HepG2 (cell line): ENCODE data around the gene UPK1A. TPM values are rescaled to one million over a fixed set of nuclear protein-coding genes. Genes with fewer than 3 reads are reported as not detected.
A peak's percentile ranks its signal among the peaks of the same experiment; 100 is the strongest.

Source experiments
- ETV5 ChIP-seq: IDR thresholded peaks from 2 replicates; pipeline ENCODE4 v1.6.1; 2018; ENCODE audit warnings: missing biosample characterization, missing genetic modification reagents, inconsistent platforms, borderline replicate concordance
- GATA4 ChIP-seq: sonication (generic); IDR thresholded peaks from 2 replicates; pipeline ENCODE4 v1.6.1; 2016; ENCODE audit warnings: antibody characterized with exemption, low read depth, borderline replicate concordance
- GTF2F1 ChIP-seq: fragments of 150-350 bp; IDR thresholded peaks from 2 replicates; pipeline ENCODE4 v1.6.1; 2014; ENCODE audit warnings: low read length
- HDAC2 ChIP-seq: sonication (generic); formaldehyde crosslinking; IDR thresholded peaks from 2 replicates; pipeline ENCODE4 v1.4.0; 2020; ENCODE audit warnings: missing genetic modification reagents
- IKZF1 ChIP-seq: fragments of 450-650 bp; IDR thresholded peaks from 2 replicates; pipeline ENCODE4 v1.7.1; 2016
- KLF11 ChIP-seq: IDR thresholded peaks from 2 replicates; pipeline ENCODE4 v1.6.1; 2016; ENCODE audit warnings: missing compliant biosample characterization
- MAX ChIP-seq: IDR thresholded peaks from 2 replicates; pipeline ENCODE4 v1.6.1; 2012; ENCODE audit warnings: inconsistent platforms
- NFE2L2 ChIP-seq: fragments of 150-350 bp; IDR thresholded peaks from 2 replicates; pipeline ENCODE4 v1.6.1; 2014; ENCODE audit warnings: low read length
- NFYC ChIP-seq: IDR thresholded peaks from 2 replicates; pipeline ENCODE4 v1.6.1; 2016; ENCODE audit warnings: missing genetic modification reagents, missing compliant biosample characterization
- NR2F1 ChIP-seq, 2 experiments: fragments of 450-650 bp in 1 of 2; formaldehyde crosslinking in 1 of 2; IDR thresholded peaks; 2 replicates each; pipeline versions ENCODE4 v1.5.0 to v1.6.1; 2016 to 2020; ENCODE audit warnings: mild to moderate bottlenecking in 1 of 2, missing compliant biosample characterization in 1 of 2, missing genetic modification reagents in 1 of 2, moderate library complexity in 1 of 2
- PHF21A ChIP-seq: sonication (generic); formaldehyde crosslinking; IDR thresholded peaks from 2 replicates; pipeline ENCODE4 v1.5.0; 2020; ENCODE audit warnings: mild to moderate bottlenecking, missing genetic modification reagents
- PITX1 ChIP-seq: sonication (generic); formaldehyde crosslinking; IDR thresholded peaks from 2 replicates; pipeline ENCODE4 v1.5.1; 2020; ENCODE audit warnings: mild to moderate bottlenecking, missing genetic modification reagents
- POLR2AphosphoS5 ChIP-seq: IDR thresholded peaks from 2 replicates; pipeline ENCODE4 v1.6.1; 2012; ENCODE audit warnings: low read depth, low read length
- PRPF4 ChIP-seq: fragments of 200-400 bp; formaldehyde crosslinking; IDR thresholded peaks from 2 replicates; pipeline ENCODE4 v1.6.1; 2016; ENCODE audit warnings: low read length, low read depth; ENCODE audit not compliant: poor library complexity, severe bottlenecking
- RARA ChIP-seq: IDR thresholded peaks from 2 replicates; pipeline ENCODE4 v1.6.1; 2016; ENCODE audit warnings: missing genetic modification reagents, missing compliant biosample characterization
- RCOR2 ChIP-seq: IDR thresholded peaks from 2 replicates; pipeline ENCODE4 v1.6.1; 2016; ENCODE audit warnings: missing biosample characterization, missing genetic modification reagents
- RFXAP ChIP-seq: sonication (generic); formaldehyde crosslinking; IDR thresholded peaks from 2 replicates; pipeline ENCODE4 v1.4.0; 2020; ENCODE audit warnings: missing genetic modification reagents, borderline replicate concordance
- SALL1 ChIP-seq: sonication (generic); formaldehyde crosslinking; IDR thresholded peaks from 2 replicates; pipeline ENCODE4 v1.8.0; 2022; ENCODE audit warnings: mild to moderate bottlenecking, missing genetic modification reagents
- STAG1 ChIP-seq: sonication (generic); formaldehyde crosslinking; IDR thresholded peaks from 2 replicates; pipeline ENCODE4 v1.4.0; 2020; ENCODE audit warnings: missing genetic modification reagents
- YEATS2 ChIP-seq: sonication (generic); formaldehyde crosslinking; IDR thresholded peaks from 2 replicates; pipeline ENCODE4 v1.4.0; 2020; ENCODE audit warnings: missing genetic modification reagents, borderline replicate concordance
- ZBTB7B ChIP-seq: sonication (generic); formaldehyde crosslinking; IDR thresholded peaks from 2 replicates; pipeline ENCODE4 v1.4.0; 2020; ENCODE audit warnings: missing genetic modification reagents
- ZFP37 ChIP-seq: sonication (generic); formaldehyde crosslinking; IDR thresholded peaks from 2 replicates; pipeline ENCODE4 v1.4.0; 2020; ENCODE audit warnings: missing genetic modification reagents, borderline replicate concordance
- ZFX ChIP-seq: sonication (generic); formaldehyde crosslinking; IDR thresholded peaks from 2 replicates; pipeline ENCODE4 v1.4.0; 2020; ENCODE audit warnings: mild to moderate bottlenecking, low read depth, missing genetic modification reagents, moderate library complexity
- ZMYM4 ChIP-seq: sonication (generic); formaldehyde crosslinking; IDR thresholded peaks from 2 replicates; pipeline ENCODE4 v1.8.1; 2023; ENCODE audit warnings: mild to moderate bottlenecking, missing genetic modification reagents
- ZNF12 ChIP-seq: sonication (generic); formaldehyde crosslinking; IDR thresholded peaks from 2 replicates; pipeline ENCODE4 v1.5.0; 2020; ENCODE audit warnings: missing genetic modification reagents
- ZNF343 ChIP-seq: sonication (generic); formaldehyde crosslinking; IDR thresholded peaks from 2 replicates; pipeline ENCODE4 v1.4.0; 2020; ENCODE audit warnings: mild to moderate bottlenecking, missing genetic modification reagents
- ZNF589 ChIP-seq: sonication (generic); formaldehyde crosslinking; conservative IDR thresholded peaks from 2 replicates; pipeline ENCODE4 v1.8.0; 2022; ENCODE audit warnings: mild to moderate bottlenecking, moderate library complexity, missing genetic modification reagents
- ZNF616 ChIP-seq: sonication (generic); formaldehyde crosslinking; IDR thresholded peaks from 2 replicates; pipeline ENCODE4 v1.5.0; 2020; ENCODE audit warnings: low read depth, mild to moderate bottlenecking, missing genetic modification reagents
- ZNF747 ChIP-seq: sonication (generic); formaldehyde crosslinking; IDR thresholded peaks from 2 replicates; pipeline ENCODE4 v1.8.1; 2023; ENCODE audit warnings: missing genetic modification reagents, mild to moderate bottlenecking, borderline replicate concordance
- ZNF766 ChIP-seq: sonication (generic); formaldehyde crosslinking; IDR thresholded peaks from 2 replicates; pipeline ENCODE4 v1.5.0; 2020; ENCODE audit warnings: missing genetic modification reagents, borderline replicate concordance
- ZNF773 ChIP-seq: sonication (generic); formaldehyde crosslinking; IDR thresholded peaks from 2 replicates; pipeline ENCODE4 v1.4.0; 2020; ENCODE audit warnings: missing genetic modification reagents, borderline replicate concordance
- ZSCAN12 ChIP-seq: sonication (generic); formaldehyde crosslinking; IDR thresholded peaks from 2 replicates; pipeline ENCODE4 v1.9.0; 2021; ENCODE audit warnings: mild to moderate bottlenecking, missing genetic modification reagents
- polyA plus RNA-seq, 8 experiments: library from polyadenylated mRNA; depleted of rRNA in 3 of 8; stranded (reverse) in 7 of 8; unstranded in 1 of 8; fragments of >200 nt; fragmentation: Illumina TruSeq in 4 of 8; extraction: Trizol in 4 of 8; gene quantifications; 2 replicates each; pipeline versions ENCODE4 v1.2.1 to v1.2.3, GENCODE V29; 2011 to 2016; ENCODE audit warnings: low read depth in 4 of 8, missing spikeins in 1 of 8, mixed read lengths in 1 of 8; ENCODE audit not compliant: insufficient read depth in 1 of 8
- total RNA-seq, 5 experiments: library from RNA; depleted of rRNA; stranded (reverse); fragments of >200 nt; fragmentation: Illumina TruSeq; extraction: Trizol; gene quantifications; 2 replicates each; pipeline ENCODE4 v1.2.3, GENCODE V29; 2016; ENCODE audit warnings: low read depth in 1 of 5
- TF ChIP-seq, protein P1 (sequence below): IDR thresholded peaks from 2 replicates; pipeline ENCODE4 v1.6.1; 2016; ENCODE audit warnings: control low read depth

UPK1A gene
- total and polyA plus RNA-seq, 2 of the 13 experiments (the other 11 are each of a cell fraction or from before 2014, with no cell fraction given): 2.9 TPM; not detected in 1

DNA sequence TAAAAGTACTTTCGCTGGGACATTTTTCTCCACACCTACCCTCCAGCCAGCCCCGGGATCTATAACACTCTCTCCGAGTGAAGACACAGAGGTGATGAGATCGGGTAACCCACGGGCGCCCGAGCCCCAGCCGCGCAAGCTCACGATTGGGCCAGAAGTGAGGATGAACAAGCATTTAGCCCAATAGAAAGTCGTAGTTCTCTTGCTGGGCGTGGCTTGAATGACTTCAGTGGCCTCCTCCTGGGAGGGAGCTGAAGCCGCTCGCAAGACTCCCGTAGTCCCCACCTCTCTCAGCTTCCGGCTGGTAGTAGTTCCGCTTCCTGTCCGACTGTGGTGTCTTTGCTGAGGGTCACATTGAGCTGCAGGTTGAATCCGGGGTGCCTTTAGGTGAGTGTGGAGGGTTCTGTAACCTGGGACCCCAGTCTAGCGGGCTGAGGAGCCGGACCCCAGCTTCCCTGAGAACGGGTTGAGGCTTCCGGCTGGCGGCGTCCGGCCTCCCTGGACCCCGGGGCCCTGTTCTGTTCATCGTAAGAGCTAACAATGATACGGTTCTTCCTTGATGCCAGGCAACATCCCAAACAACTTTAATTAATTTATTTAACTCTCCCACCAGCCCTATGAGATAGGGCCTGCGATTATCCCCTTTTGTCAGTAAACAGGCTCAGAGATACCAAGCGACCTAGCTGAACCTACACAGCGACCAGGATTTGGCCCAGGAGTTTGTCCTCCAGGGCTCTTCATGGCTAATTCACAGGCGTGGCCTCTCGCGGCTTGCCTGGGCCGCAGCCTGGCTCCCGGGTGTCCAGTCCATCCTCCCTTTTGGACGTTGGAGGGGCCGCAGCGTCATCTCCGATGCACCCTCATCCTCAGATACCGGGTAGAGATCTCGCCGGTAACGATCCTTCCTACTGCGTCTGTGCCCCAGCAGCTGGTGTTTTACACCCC, 18.0 kb upstream of the UPK1A start, which contains the start of gene COX6B1 (continued):
- no peak for TF ChIP-seq ZBTB7B
- no peak for TF ChIP-seq NFE2L2
- no peak for TF ChIP-seq ZSCAN12 (CRISPR knock-in tag)
- TF ChIP-seq HDAC2 (CRISPR knock-in tag): no peak; the same call in 1 of the 2 replicates
- peak; percentile 98 for TF ChIP-seq POLR2AphosphoS5
- no peak for TF ChIP-seq IKZF1
- TF ChIP-seq GTF2F1: no peak
- 0 out of 2 replicates have a peak, but pooled peaks have one; percentile 30 for TF ChIP-seq PHF21A (CRISPR knock-in tag)
- no peak for TF ChIP-seq ZNF616 (CRISPR knock-in tag)
- peak; percentile 44; the same call in 1 of the 2 replicates for TF ChIP-seq SALL1
- TF ChIP-seq PITX1 (CRISPR knock-in tag): 0 out of 2 replicates have a peak, but pooled peaks have one; percentile 21
- peak; percentile 74 for TF ChIP-seq ETV5
- no peak for TF ChIP-seq NR2F1 (CRISPR knock-in tag; IDR thresholded peaks at IDR 0.05)
- no peak for TF ChIP-seq ZNF589 (CRISPR knock-in tag)
- TF ChIP-seq STAG1 (CRISPR knock-in tag): no peak
- 0 out of 2 replicates have a peak, but pooled peaks have one; percentile 31 for TF ChIP-seq KLF11 (CRISPR knock-in tag)
- no peak for TF ChIP-seq ZNF773 (CRISPR knock-in tag)
- TF ChIP-seq YEATS2 (CRISPR knock-in tag): peak; percentile 84; the same call in 1 of the 2 replicates
- 0 out of 2 replicates have a peak, but pooled peaks have one; percentile 26 for TF ChIP-seq ZMYM4 (CRISPR knock-in tag)
- no peak for TF ChIP-seq RFXAP (CRISPR knock-in tag)
- TF ChIP-seq PRPF4: no peak
- peak; percentile 93 for TF ChIP-seq NFYC (CRISPR knock-in tag)
- TF ChIP-seq GATA4: peak; percentile 51; the same call in 1 of the 2 replicates
- no peak for TF ChIP-seq RCOR2 (CRISPR knock-in tag)
- TF ChIP-seq ZNF766: no peak
- TF ChIP-seq, protein P1, sequence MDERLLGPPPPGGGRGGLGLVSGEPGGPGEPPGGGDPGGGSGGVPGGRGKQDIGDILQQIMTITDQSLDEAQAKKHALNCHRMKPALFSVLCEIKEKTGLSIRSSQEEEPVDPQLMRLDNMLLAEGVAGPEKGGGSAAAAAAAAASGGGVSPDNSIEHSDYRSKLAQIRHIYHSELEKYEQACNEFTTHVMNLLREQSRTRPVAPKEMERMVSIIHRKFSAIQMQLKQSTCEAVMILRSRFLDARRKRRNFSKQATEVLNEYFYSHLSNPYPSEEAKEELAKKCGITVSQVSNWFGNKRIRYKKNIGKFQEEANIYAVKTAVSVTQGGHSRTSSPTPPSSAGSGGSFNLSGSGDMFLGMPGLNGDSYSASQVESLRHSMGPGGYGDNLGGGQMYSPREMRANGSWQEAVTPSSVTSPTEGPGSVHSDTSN (CRISPR knock-in tag): peak; percentile 88
- TF ChIP-seq ZNF343 (CRISPR knock-in tag): no peak
- no peak for TF ChIP-seq ZNF12
- peak; percentile 68 for TF ChIP-seq ZFX (CRISPR knock-in tag)
- TF ChIP-seq RARA (CRISPR knock-in tag): no peak
- 0 out of 2 replicates have a peak, but pooled peaks have one; percentile 34 for TF ChIP-seq MAX
- TF ChIP-seq ZNF747 (CRISPR knock-in tag): no peak
- 0 out of 2 replicates have a peak, but pooled peaks have one; percentile 18 for TF ChIP-seq ZFP37 (CRISPR knock-in tag)
